HG02571 (cell line): Measurements from ENCODE around the gene BPIFA1.

Source experiments
- ATAC-seq: cut with Tn5 transposase; IDR thresholded peaks from one replicate; pipeline ENCODE4 v1.9.1; 2021; ENCODE audit warnings: mild to moderate bottlenecking, moderate library complexity; ENCODE audit not compliant: unreplicated experiment

The BPIFA1 gene

GRCh38 chr20:33235696-33236095 is at the start of gene BPIFA1:
TSS of gene BPIFA1 (plus strand) at chr20:33235996. CDS start at chr20:33237712, 1,716 bp downstream.
- no peak for ATAC-seq

GRCh38 chr20:33187491-33187890 is 48.3 kb upstream of the BPIFA1 start:
- no peak for ATAC-seq

GRCh38 chr20:33188421-33188820 is 47.4 kb upstream of the BPIFA1 start:
- no peak for ATAC-seq

GRCh38 chr20:33191484-33191883 is 44.3 kb upstream of the BPIFA1 start:
- ATAC-seq: no peak

GRCh38 chr20:33191955-33192354 is 43.8 kb upstream of the BPIFA1 start:
- no peak for ATAC-seq

- ATAC-seq: no peak
These were observed 42.8 kb upstream of the BPIFA1 start for GRCh38 chr20:33192912-33193501.

- no peak for ATAC-seq
These were observed 36.8 kb upstream of the BPIFA1 start for GRCh38 chr20:33199026-33199425.

GRCh38 chr20:33202451-33202850 is 33.3 kb upstream of the BPIFA1 start:
- no peak for ATAC-seq

- ATAC-seq: no peak
These were observed 32.4 kb upstream of the BPIFA1 start for GRCh38 chr20:33203444-33203843.

- no peak for ATAC-seq
These were observed 26.0 kb upstream of the BPIFA1 start for GRCh38 chr20:33209789-33210188.

- ATAC-seq: no peak
These were observed 25.4 kb upstream of the BPIFA1 start for GRCh38 chr20:33210371-33210770.

- ATAC-seq: no peak
These were observed 23.9 kb upstream of the BPIFA1 start for GRCh38 chr20:33211817-33212424.

GRCh38 chr20:33217052-33217451 is 18.7 kb upstream of the BPIFA1 start, which contains the start of gene BPIFA3:
TSS of gene BPIFA3 (plus strand) at chr20:33217352. CDS start at chr20:33217537, 185 bp downstream.
- ATAC-seq: no peak

GRCh38 chr20:33224399-33224798 is 11.4 kb upstream of the BPIFA1 start:
- ATAC-seq: no peak

GRCh38 chr20:33229843-33230242 is 6.0 kb upstream of the BPIFA1 start:
- ATAC-seq: no peak

GRCh38 chr20:33231237-33231636 is 4.6 kb upstream of the BPIFA1 start:
- ATAC-seq: no peak

- no peak for ATAC-seq
These were observed 3.2 kb upstream of the BPIFA1 start for GRCh38 chr20:33232486-33233072.

GRCh38 chr20:33233129-33233774 is 2.5 kb upstream of the BPIFA1 start:
- no peak for ATAC-seq

- ATAC-seq: no peak
These were observed 1.7 kb upstream of the BPIFA1 start for GRCh38 chr20:33234050-33234449.

GRCh38 chr20:33236351-33236750 is 555 bp downstream of the BPIFA1 start:
- no peak for ATAC-seq

GRCh38 chr20:33237989-33238388 is 2.2 kb downstream of the BPIFA1 start:
- no peak for ATAC-seq

- no peak for ATAC-seq
These were observed 3.6 kb downstream of the BPIFA1 start for GRCh38 chr20:33239418-33239817.
